A549 (cell line): ENCODE results near the gene CD79B.

ENCODE experiments used
- BCL3 ChIP-seq: fragments of >200 bp; sonication (Bioruptor Twin); formaldehyde crosslinking; IDR thresholded peaks from 3 replicates; pipeline ENCODE4 v1.6.1; 2016
- CBX8 ChIP-seq: fragments of 200-600 bp; sonication (generic); IDR thresholded peaks from 2 replicates; pipeline ENCODE4 v1.6.1; 2016
- CTCF ChIP-seq: fragments of >200 bp; sonication (Bioruptor Twin); formaldehyde crosslinking; IDR thresholded peaks from 3 replicates; pipeline ENCODE4 v1.5.1; 2016
- EP300 ChIP-seq, 2 experiments: fragments of >200 bp; sonication (Bioruptor Twin); formaldehyde crosslinking; IDR thresholded peaks; 2 replicates in 1 of 2; 3 replicates in 1 of 2; pipeline ENCODE4 v1.6.1; 2016 to 2017
- JUNB ChIP-seq: fragments of >200 bp; sonication (Bioruptor Twin); formaldehyde crosslinking; IDR thresholded peaks from 2 replicates; pipeline ENCODE4 v1.6.1; 2016

DNA sequence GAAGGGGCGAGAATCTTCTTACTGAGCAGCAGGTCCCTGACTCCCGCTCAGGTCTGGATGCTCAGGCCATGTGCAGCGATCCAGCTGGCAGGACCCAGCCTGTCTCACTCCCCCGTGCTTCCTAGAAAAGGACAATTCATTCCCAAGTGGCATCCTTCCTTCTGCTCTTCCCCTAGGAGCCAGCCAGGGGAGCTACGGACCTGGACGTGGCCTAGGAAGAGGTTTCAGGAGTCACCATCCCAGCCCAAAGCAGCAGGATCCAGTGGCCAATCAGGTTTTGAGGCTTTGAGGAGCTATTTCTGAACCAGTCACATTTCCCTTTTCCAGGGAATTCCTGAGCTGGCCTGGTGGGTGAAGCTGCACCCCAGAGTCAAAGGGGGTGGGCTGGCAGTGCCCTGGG lies 7.8 kb upstream of the CD79B start:
- TF ChIP-seq CTCF (no peak), BCL3 (no peak), JUNB (no peak), EP300 (IDR thresholded peaks at IDR 0.05) (no peak), CBX8 (no peak)
